BE2C (cell line): Measurements from ENCODE around the gene VPS35L.

Source experiments
- DNase-seq: peaks from one replicate; pipeline ENCODE4 v3.0.0-alpha.2; 2020
- H3K27me3 ChIP-seq: fragments of 250-450 bp; sonication (Bioruptor Pico); 2 replicates; pipeline ENCODE4 v1.5.1; 2020; ENCODE audit warnings: mild to moderate bottlenecking
- H3K36me3 ChIP-seq: fragments of 250-450 bp; sonication (Bioruptor Pico); 2 replicates; pipeline ENCODE4 v1.5.1; 2020; ENCODE audit warnings: mild to moderate bottlenecking
- H3K4me1 ChIP-seq: fragments of 250-450 bp; sonication (Bioruptor Pico); 2 replicates; pipeline ENCODE4 v1.5.1; 2020
- H3K4me3 ChIP-seq: 2 replicates; pipeline ENCODE4 v1.5.1; 2011; ENCODE audit warnings: low read depth, low read length
- H3K9me3 ChIP-seq: fragments of 250-450 bp; sonication (Bioruptor Pico); 2 replicates; pipeline ENCODE4 v1.5.1; 2020
- CTCF ChIP-seq: IDR thresholded peaks from 2 replicates; pipeline ENCODE4 v1.5.1; 2012; ENCODE audit warnings: mild to moderate bottlenecking, low read depth, low read length

VPS35L gene

GRCh38 chr16:19700319-19700781 is 144.8 kb downstream of the VPS35L start:
- Histone ChIP-seq H3K4me1 (0 out of 2 replicates have a peak, but pooled peaks cover 4% of the 10 kb centered on the region), H3K27me3 (no peaks in the 10 kb centered on the region), H3K36me3 (peaks cover 60% of the 10 kb centered on the region), H3K4me3 (no peak overlapping the region), H3K9me3 (no peaks in the 10 kb centered on the region)
- no peak for TF ChIP-seq CTCF
- DNase-seq, result no peak

GRCh38 chr16:19701091-19701490 is 145.6 kb downstream of the VPS35L start:
- no peak for TF ChIP-seq CTCF
- no peaks in the 10 kb centered on the region for H3K9me3 ChIP-seq
- no peak for DNase-seq
- no peaks in the 10 kb centered on the region for H3K27me3 ChIP-seq
- no peak overlapping the region for H3K4me3 ChIP-seq
- peaks cover 63% of the 10 kb centered on the region for H3K36me3 ChIP-seq
- 0 out of 2 replicates have a peak, but pooled peaks cover 4% of the 10 kb centered on the region for H3K4me1 ChIP-seq

- Histone ChIP-seq H3K4me3 (no peak overlapping the region), H3K4me1 (no peaks in the 10 kb centered on the region), H3K9me3 (no peaks in the 10 kb centered on the region), H3K36me3 (peaks cover 62% of the 10 kb centered on the region), H3K27me3 (no peaks in the 10 kb centered on the region)
- TF ChIP-seq CTCF, result no peak
- no peak for DNase-seq
These were observed 147.8 kb downstream of the VPS35L start for GRCh38 chr16:19703172-19703889.

- Histone ChIP-seq H3K36me3 (peaks cover 62% of the 10 kb centered on the region), H3K9me3 (no peaks in the 10 kb centered on the region)
These were observed 149.0 kb downstream of the VPS35L start for GRCh38 chr16:19704321-19705145.

GRCh38 chr16:19705146-19705501 is 149.6 kb downstream of the VPS35L start:
- no peak for DNase-seq

More at GRCh38 chr16:19704321-19705145, 149.0 kb downstream of the VPS35L start:
- Histone ChIP-seq H3K27me3 (no peaks in the 10 kb centered on the region), H3K4me1 (no peaks in the 10 kb centered on the region), H3K4me3 (no peak overlapping the region)
- no peak for TF ChIP-seq CTCF
- DNase-seq, result no peak

More at GRCh38 chr16:19705146-19705501, 149.6 kb downstream of the VPS35L start:
- TF ChIP-seq CTCF, result no peak
- Histone ChIP-seq H3K4me1 (no peaks in the 10 kb centered on the region), H3K4me3 (no peak overlapping the region), H3K9me3 (no peaks in the 10 kb centered on the region), H3K27me3 (no peaks in the 10 kb centered on the region), H3K36me3 (peaks cover 64% of the 10 kb centered on the region)
